GM18873 (cell line): ENCODE results near the gene PGS1.

Source experiments
- ATAC-seq: cut with Tn5 transposase; IDR thresholded peaks from one replicate; pipeline ENCODE4 v1.9.1; 2021; ENCODE audit warnings: mild to moderate bottlenecking, moderate library complexity, moderate number of reproducible peaks; ENCODE audit not compliant: unreplicated experiment, low FRiP score

The PGS1 gene

GRCh38 chr17:78423961-78424675 lies 45.7 kb downstream of the PGS1 start:
- ATAC-seq: no peak

DNA sequence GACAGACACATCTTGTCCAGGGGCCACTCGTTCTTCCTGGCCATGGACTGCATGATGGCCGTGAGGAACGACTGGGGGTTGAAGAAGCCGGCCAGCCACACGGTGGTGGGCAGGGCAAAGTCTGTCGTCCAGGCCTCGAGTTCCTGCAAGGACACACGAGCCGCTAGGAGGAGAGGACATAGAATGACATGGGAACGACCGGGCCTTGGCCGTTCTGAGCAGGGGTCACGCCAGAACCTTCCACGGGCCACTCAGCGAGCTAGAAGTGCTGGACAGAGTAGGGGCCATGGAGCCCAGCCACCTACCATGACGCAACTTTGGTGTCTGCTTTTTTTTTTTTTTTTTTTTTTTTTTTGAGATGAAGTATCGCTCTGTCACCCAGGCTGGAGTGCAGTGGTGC lies 47.0 kb downstream of the PGS1 start:
- ATAC-seq: no peak

GRCh38 chr17:78426293-78426879 lies 47.9 kb downstream of the PGS1 start:
- ATAC-seq: no peak

DNA sequence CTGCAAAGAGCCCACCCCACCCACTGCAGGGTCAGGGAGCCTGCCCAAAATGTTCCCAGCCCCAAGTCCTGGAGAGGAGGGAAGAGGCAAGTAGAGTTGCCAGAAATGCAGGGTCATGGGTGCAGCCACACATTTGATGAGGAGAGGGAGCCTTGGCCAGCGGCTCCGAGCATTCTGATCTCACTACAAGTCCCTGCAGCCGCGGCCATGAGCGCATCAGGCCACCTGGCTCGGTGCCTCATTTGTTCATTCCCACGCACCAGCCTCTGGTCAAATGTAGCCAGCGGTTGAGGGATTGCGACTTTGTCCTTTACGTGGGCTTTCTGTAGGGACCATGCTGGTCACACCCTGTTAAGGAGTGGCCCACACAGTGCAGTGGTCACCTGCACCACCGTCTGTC lies 48.7 kb downstream of the PGS1 start:
- no peak for ATAC-seq

GRCh38 chr17:78428025-78428575 lies 49.7 kb downstream of the PGS1 start:
- ATAC-seq: no peak

- no peak for ATAC-seq
Observed at GRCh38 chr17:78428836-78429617, 50.6 kb downstream of the PGS1 start.

- no peak for ATAC-seq
Observed at GRCh38 chr17:78429618-78429995, 51.2 kb downstream of the PGS1 start.

DNA sequence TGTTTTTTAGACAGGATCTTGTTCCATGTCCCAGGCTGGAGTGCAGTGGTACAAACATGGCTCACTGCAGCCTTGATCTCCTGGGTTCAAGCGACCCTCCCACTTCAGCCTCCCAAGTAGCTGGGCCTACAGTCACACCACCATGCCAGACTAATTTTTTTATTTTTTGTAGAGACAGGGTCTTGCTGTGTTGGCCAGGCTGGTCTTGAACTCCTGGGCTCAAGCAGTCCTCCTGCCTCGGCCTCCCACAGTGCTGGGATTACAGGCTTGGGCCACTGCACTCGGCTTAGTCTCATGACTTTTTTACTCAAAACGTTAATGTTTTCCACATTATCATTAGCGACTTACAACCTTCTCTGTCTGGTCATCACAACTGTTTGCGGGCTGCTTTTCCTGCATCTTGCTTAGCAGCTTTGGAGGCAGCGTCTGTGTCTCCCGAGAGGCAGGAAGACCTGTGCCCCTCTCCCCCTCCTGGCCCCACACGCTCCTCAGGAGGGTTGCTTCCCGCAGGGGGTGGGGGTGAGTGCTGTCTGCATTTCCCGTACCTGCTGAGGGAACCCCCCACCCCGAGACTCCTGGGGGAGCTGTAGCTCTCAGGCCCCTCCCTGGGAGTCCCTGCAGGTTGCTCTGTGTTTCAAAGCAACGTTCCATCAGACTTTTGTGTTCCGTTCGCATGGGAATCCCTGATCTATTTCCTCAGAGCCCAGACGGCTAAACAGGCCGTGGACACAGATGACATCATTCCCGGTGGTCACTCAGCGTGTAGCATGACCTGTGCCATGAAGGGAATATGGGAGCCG lies 52.6 kb downstream of the PGS1 start:
- ATAC-seq: no peak

- no peak for ATAC-seq
Observed at GRCh38 chr17:78431692-78431958, 53.2 kb downstream of the PGS1 start.

DNA sequence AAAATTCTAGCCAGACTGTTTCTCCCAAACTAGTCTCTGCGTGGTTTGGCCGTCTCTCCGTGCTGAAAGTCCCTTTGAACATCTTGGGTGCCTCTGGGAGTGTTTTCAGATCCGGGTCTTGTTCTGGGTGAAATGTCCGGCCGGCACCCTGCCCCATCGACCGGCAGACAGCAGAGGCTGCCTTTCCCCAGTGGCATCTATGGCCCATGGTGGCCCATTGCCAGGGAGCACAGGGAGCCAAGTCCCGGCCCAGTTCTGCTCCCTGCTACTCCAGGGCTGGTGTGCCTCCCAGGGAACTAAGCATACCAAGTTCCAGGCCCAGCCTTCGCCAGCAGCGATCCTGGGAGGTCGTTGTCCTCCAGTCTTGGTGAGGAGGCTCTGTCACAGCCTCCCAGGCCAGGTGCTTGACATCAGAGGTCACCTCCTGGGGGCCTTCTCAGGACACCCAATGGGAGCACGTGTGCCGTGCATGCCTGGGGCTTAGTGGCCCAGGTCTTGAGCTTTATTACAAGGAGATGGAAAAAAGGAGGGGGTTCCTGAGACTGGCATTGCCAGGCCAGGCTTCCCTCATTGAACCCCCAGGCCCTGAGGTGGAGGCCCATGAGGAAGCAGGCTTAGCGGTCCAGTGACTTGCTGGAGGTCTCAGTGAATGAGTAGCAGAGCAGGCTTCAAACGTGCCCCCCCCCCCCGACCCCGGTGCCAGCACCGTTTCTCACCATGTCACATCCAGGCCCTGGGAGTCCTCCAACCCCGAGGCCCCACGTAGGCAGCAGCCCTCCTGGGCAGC lies 54.0 kb downstream of the PGS1 start:
- no peak for ATAC-seq

DNA sequence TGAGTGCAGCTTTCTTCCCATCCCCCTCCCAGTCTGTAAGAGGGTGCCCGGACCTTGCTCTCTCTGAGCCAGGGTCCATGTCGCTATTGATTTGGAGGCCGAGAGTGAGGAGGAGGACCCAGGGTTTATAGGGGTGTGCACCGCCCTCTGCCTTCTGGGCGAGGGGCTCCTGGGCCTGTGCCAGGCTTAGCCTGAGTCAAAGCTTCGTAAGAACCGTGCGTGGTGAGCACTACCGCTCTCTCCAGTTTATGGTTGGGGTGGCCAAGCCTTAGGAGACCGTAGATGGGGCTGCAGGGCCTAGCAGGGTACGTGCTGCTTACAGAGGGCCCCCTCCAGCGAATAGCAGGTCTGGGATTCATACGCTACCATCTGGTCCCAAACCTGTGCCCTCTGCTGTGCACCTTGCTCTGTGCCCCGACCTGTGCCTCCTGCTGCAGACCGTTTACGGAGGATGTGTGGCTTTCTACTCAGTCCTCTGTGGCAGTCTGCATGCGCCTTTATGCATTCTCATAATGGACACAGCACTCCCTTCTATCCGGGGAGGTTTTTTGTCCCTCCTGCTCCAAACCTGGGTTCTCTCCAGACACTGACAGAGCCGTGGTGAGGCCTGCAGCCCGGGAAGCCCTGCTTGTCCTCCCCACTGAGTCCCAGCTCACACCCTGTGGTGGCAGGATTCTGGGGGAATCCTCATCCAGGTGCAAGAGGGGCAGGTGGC lies 54.7 kb downstream of the PGS1 start:
- ATAC-seq: no peak

GRCh38 chr17:78433780-78434335 lies 55.4 kb downstream of the PGS1 start:
- no peak for ATAC-seq

GRCh38 chr17:78434455-78435329 lies 56.2 kb downstream of the PGS1 start:
- ATAC-seq: no peak

DNA sequence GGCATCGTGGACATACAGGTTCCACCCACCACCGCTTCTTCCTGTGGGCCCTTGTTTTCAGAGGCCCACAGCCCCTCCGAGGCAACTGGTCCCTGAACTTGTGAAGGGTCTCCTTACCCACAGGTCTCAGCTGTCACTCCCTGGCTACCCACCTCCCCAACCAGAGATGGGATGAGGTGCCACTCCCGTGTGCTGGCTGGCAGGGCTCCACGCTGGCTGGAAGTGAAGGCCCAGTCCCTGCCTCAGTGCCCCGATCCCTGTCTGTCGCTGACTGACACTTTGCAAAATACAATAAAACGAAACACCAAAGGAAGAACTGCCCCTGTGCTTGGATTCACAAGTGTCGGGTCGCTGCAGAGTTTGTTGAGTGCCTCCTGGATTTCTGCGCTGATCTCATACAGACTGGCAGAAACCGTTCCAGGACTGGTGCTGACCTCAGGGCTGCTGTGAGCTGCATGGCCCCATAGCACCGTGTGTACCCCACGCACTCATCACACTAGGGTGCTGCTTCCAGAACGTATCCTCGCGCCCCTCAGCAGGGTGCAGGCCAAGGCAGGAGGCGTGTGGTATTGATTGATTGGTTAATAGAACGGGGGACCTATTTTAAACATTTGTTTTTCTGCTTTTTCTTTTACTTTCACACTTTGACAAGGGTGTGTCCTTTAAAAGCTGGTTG lies 57.0 kb downstream of the PGS1 start:
- ATAC-seq: no peak

DNA sequence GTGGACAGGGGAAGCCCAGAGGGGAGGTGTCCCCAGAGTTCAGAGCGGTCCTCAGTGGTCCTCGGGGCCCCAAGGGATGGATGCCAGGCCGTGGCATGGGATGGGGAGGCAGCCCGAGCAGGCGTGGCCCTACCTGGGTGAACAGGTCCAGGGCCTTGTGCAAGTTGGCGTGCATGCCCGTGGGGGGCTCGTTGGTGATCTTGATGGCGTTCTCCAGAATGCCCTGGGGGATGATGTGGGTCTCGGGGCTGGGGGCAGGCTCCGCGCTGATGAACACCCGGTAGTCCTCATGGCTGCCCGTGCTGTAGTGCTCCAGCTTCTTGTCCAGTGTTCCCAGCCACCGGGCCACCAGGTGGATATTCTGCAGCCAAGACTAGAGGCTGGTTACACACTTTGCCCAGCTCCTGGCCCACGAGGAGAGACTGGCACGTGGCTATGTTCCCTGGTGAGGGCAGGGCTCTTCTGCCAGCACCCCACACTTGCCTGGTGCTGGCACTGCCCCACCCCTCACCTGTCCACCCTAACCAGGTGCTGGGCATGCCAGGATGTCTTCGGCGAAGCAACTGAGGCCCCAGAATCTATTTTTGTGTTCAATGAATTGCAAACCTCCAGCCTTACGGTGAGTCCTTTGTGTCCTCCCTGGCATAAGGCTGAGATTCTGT lies 59.2 kb downstream of the PGS1 start:
- no peak for ATAC-seq

DNA sequence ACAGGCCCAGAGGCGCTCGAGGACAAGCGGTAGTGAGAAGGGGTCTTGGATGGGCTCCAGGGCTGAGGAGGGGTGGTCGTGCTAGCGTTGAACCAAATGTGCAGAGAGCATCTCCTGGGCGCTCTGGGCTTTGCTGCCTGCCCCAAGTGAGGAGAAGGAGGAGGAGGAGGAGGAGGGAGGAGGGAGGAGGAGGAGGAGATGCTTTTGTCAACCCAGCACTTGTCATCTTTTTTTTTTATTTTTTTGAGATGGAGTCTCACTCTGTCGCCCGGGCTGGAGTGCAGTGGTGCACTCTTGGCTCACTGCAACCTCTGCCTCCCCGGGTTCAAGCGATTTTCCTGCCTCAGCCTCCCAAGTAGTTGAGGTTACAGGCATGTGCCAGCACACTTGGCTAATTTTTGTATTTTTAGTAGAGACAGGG lies 59.8 kb downstream of the PGS1 start:
- ATAC-seq: no peak

- no peak for ATAC-seq
Observed at GRCh38 chr17:78438694-78439325, 60.4 kb downstream of the PGS1 start.
